ENCODE results near the gene HSPB7. TPM values are rescaled to one million over a fixed set of nuclear protein-coding genes. Genes with fewer than 3 reads are reported as not detected.

HSPB7 gene
- total and polyA plus RNA-seq, 2 of the 8 experiments (the other 6 are each of a cell fraction or from before 2014, with no cell fraction given): not detected

- ChIA-PET CTCF (ENCODE audit: partially characterized antibody) (interaction anchor here (1.0 to 1.7 kb wide), 4 partner anchors 7 to 91 kb away, joined by 3 to 4 read pairs (median 3); no protein-coding TSS in a partner anchor), POLR2A (ENCODE audit: partially characterized antibody) (interaction anchor here (0.6 kb wide), 1 partner anchor 207 kb away, joined by 3 read pairs; no protein-coding TSS in a partner anchor)
- Histone ChIP-seq H4K20me1 (replicated peaks in 1 of 2; ENCODE audit: control insufficient read depth in 1 of 2, insufficient read depth in 2 of 2, low read length in 2 of 2) (peaks cover 0 to 10% of the 10 kb centered on the region in 2 experiments), H3K4me3 (ENCODE audit: extremely low read depth in 1 of 4, insufficient read depth in 2 of 4, low read depth in 3 of 4, low read length in 4 of 4) (no peak overlapping the region), H3K56ac (replicated peaks; ENCODE audit: insufficient read length, low read depth, low read length) (no peak overlapping the region), H4K8ac (ENCODE audit: extremely low read depth, insufficient read depth, low read length) (no peak overlapping the region), H3K23me2 (ENCODE audit: low read depth, low read length) (no peaks in the 10 kb centered on the region; the same call in 1 of the 2 replicates), H3K36me3 (ENCODE audit: control insufficient read depth in 2 of 4, insufficient read depth in 4 of 4, low read length in 3 of 4) (peaks cover 0 to 14% (median 4%) of the 10 kb centered on the region in 4 experiments; a peak in 5 of 8 replicates), H3K27me3 (replicated peaks in 1 of 4; ENCODE audit: control insufficient read depth in 3 of 4, extremely low read depth in 1 of 4, insufficient read depth in 3 of 4, low read length in 3 of 4) (no peaks in the 10 kb centered on the region), H3K79me1 (ENCODE audit: low read depth, low read length) (peaks cover 2% of the 10 kb centered on the region), H3K9ac (replicated peaks in 1 of 4; ENCODE audit: extremely low read depth in 1 of 4, low read depth in 3 of 4, low read length in 3 of 4) (no peak overlapping the region), H3K4me2 (ENCODE audit: insufficient read depth in 1 of 2, low read depth in 2 of 2, low read length in 2 of 2) (no peak overlapping the region), H3K4me1 (replicated peaks in 1 of 4; ENCODE audit: control insufficient read depth in 3 of 4, insufficient read depth in 4 of 4, low read length in 3 of 4) (peaks cover 0 to 3% (median 0%) of the 10 kb centered on the region in 4 experiments; a peak in 2 of 7 replicates), H3K27ac (ENCODE audit: low read depth, low read length) (no peak overlapping the region), H3K4ac (replicated peaks; ENCODE audit: insufficient read length, low read depth, low read length) (no peak overlapping the region), H2BK20ac (ENCODE audit: low read length) (no peak overlapping the region), H2AK5ac (ENCODE audit: low read depth, low read length) (no peak overlapping the region), H2BK15ac (ENCODE audit: low read length) (no peak overlapping the region), H3K9me3 (ENCODE audit: insufficient read depth in 2 of 2, low read depth in 1 of 2, low read length in 1 of 2) (peaks cover 12 to 13% of the 10 kb centered on the region in 2 experiments), H4K91ac (replicated peaks; ENCODE audit: insufficient read length, low read length) (no peak overlapping the region), H3K18ac (ENCODE audit: extremely low read depth, low read length) (no peak overlapping the region), H2BK120ac (replicated peaks; ENCODE audit: low read depth, low read length) (no peak overlapping the region), H2BK5ac (ENCODE audit: low read depth, low read length) (no peak overlapping the region), H4K5ac (ENCODE audit: insufficient read length, low read depth, low read length) (no peak overlapping the region), H3K23ac (ENCODE audit: insufficient read length) (no peak overlapping the region), H3K14ac (ENCODE audit: insufficient read length) (no peak overlapping the region), H2BK12ac (ENCODE audit: low read depth, low read length) (no peak overlapping the region), H2AFZ (ENCODE audit: low read length) (no peak overlapping the region), H3K79me2 (ENCODE audit: control insufficient read depth in 1 of 2, insufficient read depth in 2 of 2, low read length in 2 of 2) (peaks cover 0 to 3% of the 10 kb centered on the region in 2 experiments; a peak in 1 of 4 replicates)
- FAIRE-seq: no peak
- WGBS, 2 experiments (ENCODE audit: extremely low coverage in 1 of 2, insufficient coverage in 1 of 2, insufficient read length in 1 of 2, insufficient replicate concordance in 2 of 2, low coverage in 1 of 2, low lambda C conversion rate in 2 of 2, missing lambda C conversion rate in 1 of 2): 87% methylated on average over 7 of the region's 7 CpGs; no CpG with 5 or more reads in 1 of the 2 experiments
- no peak for DNase-seq (ENCODE audit: low read depth in 1 of 2, low spot score in 2 of 2)
- no peak for TF ChIP-seq CHD1 (IDR thresholded peaks at IDR 0.05; ENCODE audit: low read depth, low read length)
- TF ChIP-seq SP4 (IDR thresholded peaks at IDR 0.05; ENCODE audit: low read length): no peak
- TF ChIP-seq, protein P1, sequence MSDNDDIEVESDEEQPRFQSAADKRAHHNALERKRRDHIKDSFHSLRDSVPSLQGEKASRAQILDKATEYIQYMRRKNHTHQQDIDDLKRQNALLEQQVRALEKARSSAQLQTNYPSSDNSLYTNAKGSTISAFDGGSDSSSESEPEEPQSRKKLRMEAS (IDR thresholded peaks at IDR 0.05): no peak
- no peak for TF ChIP-seq SUZ12 (IDR thresholded peaks at IDR 0.05; ENCODE audit: low read length)
- TF ChIP-seq GABPA (IDR thresholded peaks at IDR 0.05; ENCODE audit: borderline replicate concordance, insufficient read depth, low read length): no peak
- TF ChIP-seq NANOG (IDR thresholded peaks at IDR 0.05; ENCODE audit: insufficient read depth, low read depth, low read length, poor library complexity, severe bottlenecking): no peak
- no peak for TF ChIP-seq POLR2A (IDR thresholded peaks at IDR 0.05; ENCODE audit: control extremely low read depth in 1 of 2, low read depth in 2 of 2, low read length in 2 of 2)
- no peak for TF ChIP-seq ATF2 (IDR thresholded peaks at IDR 0.05; ENCODE audit: low read length)
- TF ChIP-seq ZNF274 (IDR thresholded peaks at IDR 0.05; ENCODE audit: borderline replicate concordance, extremely low read depth, low read length): no peak
- no peak for TF ChIP-seq YY1 (IDR thresholded peaks at IDR 0.05; ENCODE audit: low read depth, low read length)
- TF ChIP-seq MAFK (IDR thresholded peaks at IDR 0.05; ENCODE audit: low read depth, low read length): no peak
- no peak for TF ChIP-seq POU5F1 (IDR thresholded peaks at IDR 0.05; ENCODE audit: low read depth, low read length)
Measured at GRCh38 chr1:15965228-15965767, 52.5 kb downstream of the HSPB7 start.
